Neural progenitor cell (in vitro differentiated cells): ENCODE measurements around the gene CACNB1. TPM values are rescaled to one million over a fixed set of nuclear protein-coding genes. Genes with fewer than 3 reads are reported as not detected.

Experiments used
- DNase-seq: peaks from one replicate; pipeline ENCODE4 v3.0.0-alpha.2; 2016; ENCODE audit warnings: low spot score
- H2AFZ ChIP-seq: fragments of 200-600 bp; sonication (generic); replicated peaks from 2 replicates; pipeline ENCODE4 v1.6.1; 2016; ENCODE audit warnings: antibody characterized with exemption
- H3F3A ChIP-seq: fragments of 200-600 bp; sonication (generic); 2 replicates; pipeline ENCODE4 v1.6.1; 2016; ENCODE audit warnings: antibody characterized with exemption, low read depth
- H3K27ac ChIP-seq: fragments of 200-600 bp; sonication (generic); 2 replicates; pipeline ENCODE4 v1.5.1; 2016; ENCODE audit warnings: mild to moderate bottlenecking
- H3K27me3 ChIP-seq: fragments of 200-600 bp; sonication (generic); 2 replicates; pipeline ENCODE4 v1.6.1; 2016; ENCODE audit warnings: mild to moderate bottlenecking, moderate library complexity
- H3K36me3 ChIP-seq: fragments of 200-600 bp; sonication (generic); 2 replicates; pipeline ENCODE4 v1.5.1; 2016
- H3K4me1 ChIP-seq: fragments of 200-600 bp; sonication (generic); 2 replicates; pipeline ENCODE4 v1.6.1; 2016; ENCODE audit warnings: mixed run types
- H3K4me2 ChIP-seq: fragments of 200-600 bp; sonication (generic); 2 replicates; pipeline ENCODE4 v1.6.1; 2016
- H3K4me3 ChIP-seq: fragments of 200-600 bp; sonication (generic); 2 replicates; pipeline ENCODE4 v1.5.1; 2016
- H3K79me2 ChIP-seq: fragments of 200-600 bp; sonication (generic); 2 replicates; pipeline ENCODE4 v1.6.1; 2016; ENCODE audit warnings: low read depth
- H3K9ac ChIP-seq: fragments of 200-600 bp; sonication (generic); 2 replicates; pipeline ENCODE4 v1.6.1; 2016
- H3K9me3 ChIP-seq: fragments of 200-600 bp; sonication (generic); 2 replicates; pipeline ENCODE4 v1.5.1; 2016; ENCODE audit warnings: low read depth
- H4K20me1 ChIP-seq: fragments of 200-600 bp; sonication (generic); 2 replicates; pipeline ENCODE4 v1.6.1; 2016; ENCODE audit warnings: low read depth
- H3K27ac Mint-ChIP-seq: 3 replicates; pipeline ENCODE4 v1.8.0; 2021; ENCODE audit warnings: mixed read lengths
- H3K27me3 Mint-ChIP-seq: 2 replicates; pipeline ENCODE4 v1.8.0; 2022; ENCODE audit warnings: low read depth, mild to moderate bottlenecking, inconsistent platforms, moderate library complexity, mixed read lengths; ENCODE audit not compliant: insufficient read depth
- H3K36me3 Mint-ChIP-seq: 3 replicates; pipeline ENCODE4 v1.8.0; 2021; ENCODE audit warnings: mixed read lengths
- H3K4me1 Mint-ChIP-seq: 3 replicates; pipeline ENCODE4 v1.8.0; 2021; ENCODE audit warnings: mixed read lengths
- H3K4me3 Mint-ChIP-seq: 3 replicates; pipeline ENCODE4 v1.8.0; 2021; ENCODE audit warnings: mild to moderate bottlenecking, moderate library complexity, mixed read lengths
- H3K9me3 Mint-ChIP-seq: 3 replicates; pipeline ENCODE4 v1.8.0; 2020; ENCODE audit warnings: mixed read lengths
- CTCF ChIP-seq: fragments of 200-600 bp; sonication (generic); IDR thresholded peaks from 2 replicates; pipeline ENCODE4 v1.5.1; 2017; ENCODE audit warnings: antibody characterized with exemption, mild to moderate bottlenecking
- EZH2 ChIP-seq: fragments of 200-600 bp; sonication (generic); IDR thresholded peaks from 2 replicates; pipeline ENCODE4 v1.6.1; 2017; ENCODE audit warnings: antibody characterized with exemption, mild to moderate bottlenecking, moderate library complexity
- EZH2phosphoT487 ChIP-seq: fragments of 200-600 bp; sonication (generic); IDR thresholded peaks from 2 replicates; pipeline ENCODE4 v1.6.1; 2017; ENCODE audit warnings: antibody characterized with exemption
- total RNA-seq: library from RNA; depleted of rRNA; stranded (reverse); fragments of >200 nt; gene quantifications from 2 replicates; pipeline ENCODE4 v1.2.3, GENCODE V29; 2015; ENCODE audit warnings: low replicate concordance

Gene CACNB1
- total RNA-seq, 1 donor from 2014 or later: 6.3 TPM

DNA sequence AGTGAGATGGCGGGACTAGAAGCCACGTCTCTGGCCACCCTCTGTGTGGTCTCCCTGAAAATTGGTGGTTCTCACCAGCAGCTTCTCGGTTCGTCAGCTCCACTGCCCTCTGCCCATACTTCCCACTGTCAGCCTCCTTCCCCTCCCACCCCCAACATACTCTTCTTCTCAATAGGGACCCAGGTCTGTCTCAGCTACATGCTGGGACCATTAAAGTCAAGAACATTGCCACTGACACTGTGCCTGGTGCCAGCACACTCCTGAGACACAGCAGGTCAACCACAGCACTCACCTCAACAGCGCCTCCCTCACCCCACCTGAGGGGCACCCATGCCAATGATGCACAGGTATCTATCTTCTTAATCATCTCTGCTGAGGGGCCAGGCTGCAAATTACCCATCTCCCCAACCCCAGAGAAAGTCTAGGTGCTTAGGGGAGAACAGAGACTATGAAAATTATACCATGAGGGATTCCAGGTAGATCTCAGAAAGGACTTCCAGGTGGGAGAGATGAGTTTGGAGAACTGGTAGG lies 47.3 kb downstream of the CACNB1 start:
- Histone ChIP-seq H3K36me3 (no peaks in the 10 kb centered on the region), H3K27me3 (peaks cover 38% of the 10 kb centered on the region), H3K4me2 (no peak overlapping the region), H3K4me3 (no peak overlapping the region), H3K9ac (no peak overlapping the region), H3K27ac (no peak overlapping the region), H4K20me1 (no peaks in the 10 kb centered on the region), H3F3A (peaks cover 13% of the 10 kb centered on the region), H2AFZ (no peak overlapping the region), H3K4me1 (peaks cover 8% of the 10 kb centered on the region), H3K9me3 (no peaks in the 10 kb centered on the region), H3K79me2 (no peaks in the 10 kb centered on the region)
- H3K27ac Mint-ChIP-seq: no peak overlapping the region
- TF ChIP-seq EZH2phosphoT487: no peak
- TF ChIP-seq CTCF: no peak
- no peak for TF ChIP-seq EZH2
- no peak for DNase-seq
- H3K4me1 Mint-ChIP-seq: peaks cover 27% of the 10 kb centered on the region
- peaks cover 13% of the 10 kb centered on the region for H3K9me3 Mint-ChIP-seq
- peak overlapping the region; percentile 87 for H3K4me3 Mint-ChIP-seq
- H3K27me3 Mint-ChIP-seq: peaks cover 63% of the 10 kb centered on the region
- H3K36me3 Mint-ChIP-seq: peaks cover 7% of the 10 kb centered on the region

- Mint-ChIP-seq H3K4me3 (no peak overlapping the region), H3K27me3 (peaks cover 45% of the 10 kb centered on the region), H3K36me3 (no peaks in the 10 kb centered on the region), H3K27ac (no peak overlapping the region), H3K9me3 (no peaks in the 10 kb centered on the region), H3K4me1 (peaks cover 11% of the 10 kb centered on the region)
- TF ChIP-seq CTCF: no peak
- no peak for TF ChIP-seq EZH2phosphoT487
- TF ChIP-seq EZH2: no peak
- no peak overlapping the region for H3K4me3 ChIP-seq
- no peaks in the 10 kb centered on the region for H3K9me3 ChIP-seq
- H4K20me1 ChIP-seq: no peaks in the 10 kb centered on the region
- H3K27ac ChIP-seq: no peak overlapping the region
- no peak overlapping the region for H3K4me2 ChIP-seq
- H3F3A ChIP-seq: peaks cover 11% of the 10 kb centered on the region
- H3K27me3 ChIP-seq: peaks cover 38% of the 10 kb centered on the region
- no peak overlapping the region for H3K9ac ChIP-seq
- H2AFZ ChIP-seq: no peak overlapping the region
- no peaks in the 10 kb centered on the region for H3K36me3 ChIP-seq
- DNase-seq: no peak
- peaks cover 8% of the 10 kb centered on the region for H3K4me1 ChIP-seq
- no peaks in the 10 kb centered on the region for H3K79me2 ChIP-seq
Measured at GRCh38 chr17:39147221-39148185, 50.0 kb downstream of the CACNB1 start.

GRCh38 chr17:39146273-39146672 lies 51.2 kb downstream of the CACNB1 start:
- Mint-ChIP-seq H3K4me1 (peaks cover 5% of the 10 kb centered on the region), H3K27ac (no peak overlapping the region), H3K9me3 (no peaks in the 10 kb centered on the region), H3K4me3 (no peak overlapping the region), H3K27me3 (peaks cover 39% of the 10 kb centered on the region), H3K36me3 (no peaks in the 10 kb centered on the region)
- Histone ChIP-seq H3K27ac (no peak overlapping the region), H3K9me3 (no peaks in the 10 kb centered on the region), H3K36me3 (no peaks in the 10 kb centered on the region), H4K20me1 (no peaks in the 10 kb centered on the region), H3K4me1 (no peaks in the 10 kb centered on the region), H3F3A (peaks cover 6% of the 10 kb centered on the region), H2AFZ (no peak overlapping the region), H3K4me3 (no peak overlapping the region), H3K4me2 (no peak overlapping the region), H3K79me2 (no peaks in the 10 kb centered on the region), H3K9ac (no peak overlapping the region), H3K27me3 (peaks cover 25% of the 10 kb centered on the region)
- TF ChIP-seq EZH2phosphoT487: no peak
- TF ChIP-seq CTCF: no peak
- no peak for TF ChIP-seq EZH2
- DNase-seq: no peak
